HG02852 (cell line): ENCODE results near the gene PRKACA.

Experiments used
- ATAC-seq: cut with Tn5 transposase; IDR thresholded peaks from one replicate; pipeline ENCODE4 v1.9.1; 2021; ENCODE audit warnings: mild to moderate bottlenecking, moderate library complexity; ENCODE audit not compliant: unreplicated experiment

PRKACA gene

GRCh38 chr19:14097532-14098151 is 19.9 kb downstream of the PRKACA start:
- ATAC-seq: no peak

GRCh38 chr19:14096272-14096992 is 21.1 kb downstream of the PRKACA start:
- ATAC-seq: no peak

GRCh38 chr19:14094854-14095253 is 22.7 kb downstream of the PRKACA start:
- no peak for ATAC-seq

- ATAC-seq: no peak
Observed at GRCh38 chr19:14093117-14093823, 24.3 kb downstream of the PRKACA start.

- ATAC-seq: peak; percentile 2
Observed at GRCh38 chr19:14091813-14092462, 25.6 kb downstream of the PRKACA start.

GRCh38 chr19:14091081-14091812 is 26.3 kb downstream of the PRKACA start:
- ATAC-seq: peak; percentile 56

- peak; percentile 38 for ATAC-seq
Observed at GRCh38 chr19:14090509-14091080, 27.0 kb downstream of the PRKACA start, which contains the start of gene SAMD1. SAMD1 (minus strand) TSS chr19:14090751.

- peak; percentile 14 for ATAC-seq
Observed at GRCh38 chr19:14089662-14090508, 27.7 kb downstream of the PRKACA start.

- ATAC-seq: no peak
Observed at GRCh38 chr19:14089412-14089661, 28.2 kb downstream of the PRKACA start.

- no peak for ATAC-seq
Observed at GRCh38 chr19:14088634-14089411, 28.7 kb downstream of the PRKACA start.

GRCh38 chr19:14086098-14086497 is 31.5 kb downstream of the PRKACA start:
- no peak for ATAC-seq

GRCh38 chr19:14085309-14085995 is 32.1 kb downstream of the PRKACA start, which contains the start of gene C19orf67:
C19orf67 (minus strand) TSS chr19:14085783; CDS start chr19:14085627, 156 bp downstream.
- no peak for ATAC-seq

- ATAC-seq: no peak
Observed at GRCh38 chr19:14082675-14082960, 34.9 kb downstream of the PRKACA start.

GRCh38 chr19:14081797-14082674 is 35.5 kb downstream of the PRKACA start:
- ATAC-seq: peak; percentile 20

- peak; percentile 88 for ATAC-seq
Observed at GRCh38 chr19:14080887-14081796, 36.4 kb downstream of the PRKACA start.

- no peak for ATAC-seq
Observed at GRCh38 chr19:14078411-14078810, 39.2 kb downstream of the PRKACA start.
